DND-41 (cell line): ENCODE results near the gene CLCNKB.
A peak's percentile ranks its signal among the peaks of the same experiment; 100 is the strongest.

ENCODE experiments used
- ATAC-seq: fragments of 200-7000 bp; cut with Tn5 transposase; 3 replicates; pipeline ENCODE4 v1.9.1; 2021; ENCODE audit warnings: low read depth; ENCODE audit not compliant: insufficient read depth
- DNase-seq: peaks from one replicate; pipeline ENCODE4 v3.0.0-alpha.2; 2020
- H2AFZ ChIP-seq: 2 replicates; pipeline ENCODE4 v1.6.0; 2012; ENCODE audit warnings: low read depth, low read length
- H3K27ac ChIP-seq: 2 replicates; pipeline ENCODE4 v1.5.1; 2012; ENCODE audit warnings: low read length, inconsistent platforms
- H3K27me3 ChIP-seq: fragments of 200-600 bp; sonication (generic); 2 replicates; pipeline ENCODE4 v1.6.0; 2012; ENCODE audit warnings: low read length, mild to moderate bottlenecking, inconsistent platforms; ENCODE audit not compliant: insufficient read depth, poor library complexity
- H3K36me3 ChIP-seq: 2 replicates; pipeline ENCODE4 v1.5.1; 2012; ENCODE audit warnings: low read length, inconsistent platforms; ENCODE audit not compliant: insufficient read depth
- H3K4me1 ChIP-seq: 2 replicates; pipeline ENCODE4 v1.5.1; 2012; ENCODE audit warnings: mild to moderate bottlenecking, low read length; ENCODE audit not compliant: insufficient read depth
- H3K4me2 ChIP-seq: 2 replicates; pipeline ENCODE4 v1.6.0; 2012; ENCODE audit warnings: mild to moderate bottlenecking, moderate library complexity, low read length, inconsistent platforms; ENCODE audit not compliant: insufficient read depth
- H3K4me3 ChIP-seq, 2 experiments: fragments of 200-600 bp in 1 of 2; shearing (Covaris generic) in 1 of 2; 2 replicates each; pipeline ENCODE4 v1.5.1; 2012 to 2016; ENCODE audit warnings: inconsistent platforms in 2 of 2, low read length in 2 of 2, mild to moderate bottlenecking in 2 of 2, low read depth in 1 of 2, moderate library complexity in 1 of 2
- H3K79me2 ChIP-seq: 2 replicates; pipeline ENCODE4 v1.6.0; 2012; ENCODE audit warnings: low read length, inconsistent platforms; ENCODE audit not compliant: insufficient read depth
- H3K9ac ChIP-seq: 2 replicates; pipeline ENCODE4 v1.6.0; 2012; ENCODE audit warnings: low read depth, mild to moderate bottlenecking, inconsistent platforms, low read length, moderate library complexity
- H3K9me3 ChIP-seq: 2 replicates; pipeline ENCODE4 v1.5.1; 2012; ENCODE audit warnings: low read length, moderate library complexity, mild to moderate bottlenecking, inconsistent platforms; ENCODE audit not compliant: insufficient read depth, severe bottlenecking
- H4K20me1 ChIP-seq: 2 replicates; pipeline ENCODE4 v1.6.0; 2012; ENCODE audit warnings: low read length; ENCODE audit not compliant: insufficient read depth
- CTCF ChIP-seq: IDR thresholded peaks from 2 replicates; pipeline ENCODE4 v1.5.1; 2012; ENCODE audit warnings: borderline replicate concordance, low read length, moderate library complexity, mild to moderate bottlenecking; ENCODE audit not compliant: poor library complexity, severe bottlenecking; ENCODE audit errors: extremely low read depth
- EZH2 ChIP-seq: IDR thresholded peaks from 3 replicates; pipeline ENCODE4 v1.6.1; 2012; ENCODE audit warnings: borderline replicate concordance, low read depth, mild to moderate bottlenecking, moderate library complexity, low read length, inconsistent platforms; ENCODE audit not compliant: severe bottlenecking

CLCNKB gene

GRCh38 chr1:16007671-16008341 lies 35.8 kb upstream of the CLCNKB start:
- Histone ChIP-seq H2AFZ (no peak overlapping the region), H3K4me3 (no peak overlapping the region), H3K9ac (no peak overlapping the region), H3K4me2 (no peak overlapping the region), H3K4me1 (no peaks in the 10 kb centered on the region), H3K27me3 (no peaks in the 10 kb centered on the region), H3K27ac (no peak overlapping the region), H3K79me2 (no peaks in the 10 kb centered on the region), H3K9me3 (no peaks in the 10 kb centered on the region), H4K20me1 (0 out of 2 replicates have a peak, but pooled peaks cover 3% of the 10 kb centered on the region), H3K36me3 (no peaks in the 10 kb centered on the region)
- no peak for DNase-seq
- no peak for ATAC-seq
- no peak for TF ChIP-seq CTCF

GRCh38 chr1:16009030-16009460 lies 34.5 kb upstream of the CLCNKB start:
- no peak overlapping the region for H3K4me2 ChIP-seq
- no peak overlapping the region for H3K9ac ChIP-seq
- H3K4me3 ChIP-seq, result no peak overlapping the region
- H2AFZ ChIP-seq, result no peak overlapping the region
- H4K20me1 ChIP-seq, result 0 out of 2 replicates have a peak, but pooled peaks cover 3% of the 10 kb centered on the region
- no peak overlapping the region for H3K27ac ChIP-seq
- DNase-seq, result peak; percentile 70
- ATAC-seq, result peak; percentile 86
- H3K27me3 ChIP-seq, result no peaks in the 10 kb centered on the region
- H3K36me3 ChIP-seq, result no peaks in the 10 kb centered on the region
- no peaks in the 10 kb centered on the region for H3K4me1 ChIP-seq
- TF ChIP-seq EZH2 (no peak), CTCF (peak; percentile 99)
- H3K9me3 ChIP-seq, result no peaks in the 10 kb centered on the region
- no peaks in the 10 kb centered on the region for H3K79me2 ChIP-seq

GRCh38 chr1:16009678-16010077 lies 33.9 kb upstream of the CLCNKB start:
- DNase-seq (no peak), ATAC-seq (no peak)
- H3K4me3 ChIP-seq, result no peak overlapping the region
- no peaks in the 10 kb centered on the region for H3K4me1 ChIP-seq
- no peaks in the 10 kb centered on the region for H3K27me3 ChIP-seq
- H3K9me3 ChIP-seq, result no peaks in the 10 kb centered on the region
- H3K79me2 ChIP-seq, result no peaks in the 10 kb centered on the region
- TF ChIP-seq EZH2 (no peak), CTCF (no peak)
- 0 out of 2 replicates have a peak, but pooled peaks cover 3% of the 10 kb centered on the region for H4K20me1 ChIP-seq
- no peak overlapping the region for H3K4me2 ChIP-seq
- no peak overlapping the region for H2AFZ ChIP-seq
- H3K9ac ChIP-seq, result no peak overlapping the region
- no peak overlapping the region for H3K27ac ChIP-seq
- no peaks in the 10 kb centered on the region for H3K36me3 ChIP-seq

GRCh38 chr1:16010837-16011236 lies 32.7 kb upstream of the CLCNKB start:
- TF ChIP-seq CTCF (no peak), EZH2 (no peak)
- Histone ChIP-seq H3K9me3 (no peaks in the 10 kb centered on the region), H2AFZ (no peak overlapping the region), H3K36me3 (no peaks in the 10 kb centered on the region), H3K27me3 (no peaks in the 10 kb centered on the region), H3K4me3 (no peak overlapping the region), H4K20me1 (0 out of 2 replicates have a peak, but pooled peaks cover 3% of the 10 kb centered on the region), H3K79me2 (no peaks in the 10 kb centered on the region), H3K9ac (no peak overlapping the region), H3K4me2 (no peak overlapping the region), H3K27ac (no peak overlapping the region), H3K4me1 (no peaks in the 10 kb centered on the region)
- ATAC-seq (no peak), DNase-seq (no peak)
